C4-2B (cell line): ENCODE results near the gene NAA80.

Experiments used
- CTCF ChIP-seq: fragments of 450-650 bp; conservative IDR thresholded peaks from 2 replicates; pipeline ENCODE4 v1.5.1; 2017; ENCODE audit warnings: mild to moderate bottlenecking
- ZFX ChIP-seq: fragments of 450-650 bp; IDR thresholded peaks from 2 replicates; pipeline ENCODE4 v1.6.1; 2017

- TF ChIP-seq CTCF (no peak), ZFX (no peak)
Observed at GRCh38 chr3:50264964-50265485, 34.2 kb downstream of the NAA80 start.
